HG03378 (cell line): Measurements from ENCODE around the gene TBC1D7.

Source experiments
- ATAC-seq: cut with Tn5 transposase; IDR thresholded peaks from one replicate; pipeline ENCODE4 v1.9.1; 2021; ENCODE audit warnings: mild to moderate bottlenecking, moderate library complexity; ENCODE audit not compliant: unreplicated experiment

The TBC1D7 gene

DNA sequence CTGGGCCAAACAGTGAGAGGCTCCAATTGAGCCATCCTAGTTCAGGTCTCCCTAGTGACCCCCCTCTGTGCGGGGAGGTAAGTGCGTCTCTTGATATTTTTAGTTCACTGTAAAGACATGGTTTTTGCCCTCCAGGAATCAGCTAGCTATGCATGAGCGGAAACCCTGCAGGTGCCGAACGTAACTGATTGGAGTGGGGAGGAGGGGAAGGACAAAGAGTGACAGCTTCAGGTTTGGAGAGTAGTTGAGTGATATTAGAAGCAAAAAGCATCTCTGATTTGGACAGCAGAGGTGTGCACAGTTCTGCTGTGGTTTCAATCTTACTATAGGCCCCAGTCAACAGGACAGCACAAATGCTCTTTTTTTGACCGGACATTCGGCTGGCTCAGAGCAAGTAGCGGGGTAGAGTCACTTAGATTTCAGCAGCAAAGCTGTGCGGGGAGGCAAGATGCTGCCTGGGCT lies 31.8 kb downstream of the TBC1D7 start:
- no peak for ATAC-seq

GRCh38 chr6:13295576-13295975 lies 32.8 kb downstream of the TBC1D7 start:
- ATAC-seq = no peak

GRCh38 chr6:13294499-13295069 lies 33.8 kb downstream of the TBC1D7 start:
- no peak for ATAC-seq

DNA sequence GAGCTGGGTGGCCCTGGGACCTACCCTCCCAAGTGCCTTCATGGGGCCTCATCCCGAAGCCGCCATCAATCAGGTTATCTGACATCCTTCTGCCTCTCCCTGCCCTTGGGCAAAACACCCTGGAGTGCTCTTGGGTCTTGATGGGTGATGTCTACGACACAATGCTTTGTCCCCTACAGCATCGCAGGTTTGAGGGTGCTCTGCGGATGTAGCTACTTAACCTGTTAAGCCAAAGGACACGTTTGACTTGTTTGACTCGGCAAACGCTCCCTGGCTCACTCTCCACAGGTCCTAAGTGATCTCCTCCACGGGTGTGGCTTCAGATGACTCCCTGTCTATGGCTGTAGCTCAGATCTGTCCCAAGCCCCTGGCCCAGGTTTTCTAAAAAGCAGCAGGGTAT lies 35.6 kb downstream of the TBC1D7 start:
- no peak for ATAC-seq

- ATAC-seq = no peak
These were observed 38.0 kb downstream of the TBC1D7 start for GRCh38 chr6:13290335-13290734.

GRCh38 chr6:13289789-13290318 lies 38.5 kb downstream of the TBC1D7 start:
- no peak for ATAC-seq

- ATAC-seq = no peak
These were observed 39.4 kb downstream of the TBC1D7 start for GRCh38 chr6:13288969-13289391.

- ATAC-seq = no peak
These were observed 39.9 kb downstream of the TBC1D7 start for GRCh38 chr6:13288481-13288880.

GRCh38 chr6:13287104-13287503 lies 41.2 kb downstream of the TBC1D7 start:
- no peak for ATAC-seq

- no peak for ATAC-seq
These were observed 42.2 kb downstream of the TBC1D7 start for GRCh38 chr6:13286181-13286580.

DNA sequence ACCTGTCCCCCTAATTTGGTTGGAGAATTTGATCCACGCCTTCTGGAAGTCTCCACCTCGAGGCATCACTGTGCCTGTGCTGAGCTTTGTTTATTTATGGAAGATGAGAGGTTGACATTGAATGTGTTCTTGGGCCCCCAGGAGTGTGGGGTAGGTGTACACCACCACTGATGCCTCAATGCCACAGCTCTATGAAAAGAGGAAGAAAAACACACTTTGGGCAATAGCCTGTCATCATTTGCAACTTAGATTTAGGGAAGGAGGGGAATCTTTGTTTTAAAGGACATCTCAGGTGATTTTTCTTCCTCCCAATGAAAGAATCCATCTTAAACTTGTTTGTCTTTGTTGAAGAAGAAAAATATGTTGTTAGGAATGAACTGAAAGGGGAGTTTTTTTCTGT lies 42.6 kb downstream of the TBC1D7 start:
- no peak for ATAC-seq

DNA sequence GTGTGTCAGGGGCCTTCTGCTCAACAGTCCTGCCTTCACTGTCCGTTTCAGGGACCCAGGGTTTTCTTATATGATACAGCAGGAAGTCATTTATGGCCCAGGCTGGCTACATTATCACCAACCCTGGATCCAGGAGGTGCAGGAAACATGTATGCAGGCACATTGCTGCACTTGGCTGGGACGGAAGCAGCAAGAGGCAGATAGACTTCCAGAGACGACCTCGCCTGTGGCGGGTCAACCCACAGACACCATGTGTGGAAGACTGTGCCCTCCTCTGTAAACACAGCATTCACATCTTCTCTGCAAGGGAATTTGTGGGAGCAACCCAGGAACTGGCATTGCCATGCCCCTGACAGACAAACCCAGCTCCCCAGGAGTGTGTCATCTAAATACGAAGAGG lies 43.7 kb downstream of the TBC1D7 start:
- no peak for ATAC-seq

DNA sequence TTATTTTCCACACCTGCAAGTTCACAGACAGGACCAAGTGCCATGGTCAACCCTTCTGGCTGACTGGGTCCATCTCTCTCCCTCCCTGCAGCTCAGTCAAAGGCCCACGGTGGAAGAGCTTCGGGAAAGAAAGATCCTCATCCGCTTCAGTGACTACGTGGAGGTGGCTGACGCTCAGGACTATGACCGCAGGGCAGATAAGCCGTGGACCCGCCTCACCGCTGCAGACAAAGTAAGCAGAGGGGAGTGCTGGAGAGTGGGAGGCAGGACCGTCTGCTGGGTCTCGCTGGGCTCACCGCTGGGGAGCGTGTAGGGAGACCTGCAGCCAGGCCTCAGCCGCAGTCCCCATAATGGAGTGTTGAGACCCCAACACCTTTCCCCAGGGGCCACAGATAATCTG lies 45.0 kb downstream of the TBC1D7 start:
- ATAC-seq = no peak

- ATAC-seq = no peak
These were observed 45.8 kb downstream of the TBC1D7 start for GRCh38 chr6:13282393-13283069.

DNA sequence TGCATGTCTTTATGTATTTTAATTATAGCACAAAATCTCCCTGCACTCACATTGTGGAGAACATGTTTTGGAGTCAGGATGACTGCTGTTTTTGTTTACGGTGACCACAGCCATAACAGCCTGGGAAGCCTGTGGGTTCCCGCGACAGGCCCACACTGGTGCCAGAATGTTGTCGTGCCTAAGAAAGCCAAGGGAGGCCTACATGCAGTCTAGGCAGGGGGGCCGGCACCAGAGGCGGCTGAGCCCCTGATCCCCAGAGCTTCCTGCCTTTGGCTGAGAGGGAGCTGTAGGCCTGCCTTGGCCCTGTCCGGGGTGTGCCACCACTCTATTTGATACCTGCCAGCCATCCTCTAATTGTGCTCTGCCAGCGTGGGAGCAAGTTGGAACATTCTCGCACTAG lies 46.7 kb downstream of the TBC1D7 start:
- no peak for ATAC-seq

DNA sequence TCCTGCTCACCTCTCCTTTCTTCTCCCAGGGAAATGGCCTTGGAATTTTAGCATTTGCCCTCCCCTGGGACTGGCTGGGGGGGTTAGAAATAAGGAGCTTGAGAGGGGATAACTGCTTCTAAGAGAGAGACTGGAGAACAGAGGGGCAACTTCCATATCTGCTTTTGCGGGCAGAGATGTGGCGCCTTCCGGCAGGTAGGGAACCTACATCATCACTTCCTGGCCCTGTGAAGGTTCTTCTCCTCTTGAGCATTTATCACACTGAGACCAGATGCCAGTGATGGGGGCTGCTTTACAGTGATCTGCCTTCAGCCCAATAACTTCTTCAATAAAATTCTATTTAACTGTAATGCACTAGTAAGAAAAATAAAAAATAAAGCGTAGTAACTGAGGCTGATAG lies 48.1 kb downstream of the TBC1D7 start:
- ATAC-seq = no peak

DNA sequence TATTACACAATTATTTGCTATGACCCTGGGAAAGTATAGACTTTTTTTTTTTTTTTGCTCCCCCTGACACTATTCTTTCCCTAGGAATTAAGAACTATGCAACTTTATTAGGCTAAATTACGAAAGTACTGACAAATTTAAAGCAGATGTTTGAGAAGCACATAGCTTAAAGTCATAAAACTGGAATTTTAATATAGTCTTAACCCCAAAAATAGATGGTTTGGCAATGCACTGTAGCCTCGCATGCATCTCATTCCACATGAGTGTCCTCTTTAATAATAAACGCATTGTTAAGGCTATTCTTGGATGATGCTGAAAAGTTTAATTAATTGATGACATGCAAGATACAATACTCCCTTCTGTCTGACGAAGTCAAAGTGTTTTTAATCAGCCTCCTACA lies 49.3 kb downstream of the TBC1D7 start:
- no peak for ATAC-seq

DNA sequence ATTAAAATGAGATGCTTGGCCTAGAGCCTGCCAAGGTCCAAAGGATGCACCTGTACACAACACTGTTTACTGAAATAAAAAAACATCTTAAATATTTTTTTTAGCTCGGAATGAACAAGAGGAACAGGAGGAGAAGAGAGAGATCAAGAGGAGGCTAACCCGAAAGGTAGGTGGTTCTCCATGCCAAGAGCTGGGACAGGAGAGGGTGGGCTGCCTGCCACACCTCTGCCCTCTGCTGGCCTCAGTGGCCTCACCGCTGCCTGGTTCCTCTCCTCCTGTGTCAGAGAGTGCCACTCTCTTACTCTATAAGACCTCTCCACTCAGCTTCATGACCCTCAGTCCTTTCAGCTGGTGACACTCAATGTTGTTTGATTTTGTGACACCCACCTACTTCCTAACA lies 50.2 kb downstream of the TBC1D7 start:
- ATAC-seq = no peak

- no peak for ATAC-seq
These were observed 51.1 kb downstream of the TBC1D7 start for GRCh38 chr6:13277231-13277630.

DNA sequence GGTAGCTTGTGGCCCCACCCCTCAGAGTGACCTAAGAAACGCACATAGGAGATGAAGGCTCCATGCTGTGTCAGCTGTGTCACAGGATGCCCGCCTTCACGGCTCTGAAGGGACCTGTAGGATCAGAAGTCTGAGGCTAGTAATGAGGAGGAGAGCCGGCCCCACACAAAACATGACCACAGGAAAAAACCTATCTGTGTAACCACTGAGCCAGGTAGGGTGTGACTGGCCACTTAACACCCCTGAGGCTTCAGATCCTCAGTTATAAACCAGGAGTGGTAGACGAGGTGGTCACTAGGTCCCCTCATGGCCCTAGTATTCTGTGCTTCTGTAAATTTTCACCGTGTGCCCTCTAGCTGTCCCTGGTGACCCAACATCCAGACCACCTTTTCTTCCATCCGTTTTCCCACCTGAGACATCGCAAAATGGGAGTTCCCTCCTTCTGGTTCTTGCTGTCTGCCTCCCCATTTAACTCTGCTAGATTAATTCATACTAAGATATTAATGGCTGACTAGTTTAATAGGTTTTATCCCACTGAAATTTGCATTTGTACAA lies 52.8 kb downstream of the TBC1D7 start:
- no peak for ATAC-seq

GRCh38 chr6:13274707-13275434 lies 53.5 kb downstream of the TBC1D7 start:
- no peak for ATAC-seq
